Measurements from ENCODE around the gene TNFRSF1A.

The TNFRSF1A gene

GRCh38 chr12:6358881-6359280 lies 17.0 kb upstream of the TNFRSF1A start:
- no peak overlapping the region for H3K9ac ChIP-seq (ENCODE audit: low read length)
- H3K9me3 ChIP-seq (ENCODE audit: insufficient read depth, low read length) = no peaks in the 10 kb centered on the region
- peaks cover 35% of the 10 kb centered on the region for H3K27me3 ChIP-seq (ENCODE audit: low read depth, low read length)
- H3K79me2 ChIP-seq (ENCODE audit: low read length) = no peaks in the 10 kb centered on the region
- TF ChIP-seq EZH2phosphoT487 (IDR thresholded peaks at IDR 0.05; ENCODE audit: low read depth) (no peak), CTCF (IDR thresholded peaks at IDR 0.05; ENCODE audit: low read depth, low read length) (no peak)
- no peak overlapping the region for H3K4me3 ChIP-seq (ENCODE audit: low read length)
- no peaks in the 10 kb centered on the region for H3K4me1 ChIP-seq (ENCODE audit: low read length)
- H3K27ac ChIP-seq (ENCODE audit: low read length) = no peak overlapping the region
- no peaks in the 10 kb centered on the region for H3K36me3 ChIP-seq (replicated peaks; ENCODE audit: low read depth, low read length)
- H2AFZ ChIP-seq (ENCODE audit: low read depth, low read length) = no peak overlapping the region
- H4K20me1 ChIP-seq (ENCODE audit: insufficient read depth, low read length) = no peaks in the 10 kb centered on the region
- no peak overlapping the region for H3K4me2 ChIP-seq (ENCODE audit: low read length)

- Histone ChIP-seq H2AFZ (ENCODE audit: low read depth, low read length) (no peak overlapping the region), H3K27ac (ENCODE audit: low read length) (no peak overlapping the region), H3K36me3 (replicated peaks; ENCODE audit: low read depth, low read length) (no peaks in the 10 kb centered on the region), H3K9me3 (ENCODE audit: insufficient read depth, low read length) (no peaks in the 10 kb centered on the region), H3K4me1 (ENCODE audit: low read length) (no peaks in the 10 kb centered on the region), H3K27me3 (ENCODE audit: low read depth, low read length) (peaks cover 35% of the 10 kb centered on the region), H3K9ac (ENCODE audit: low read length) (no peak overlapping the region), H3K79me2 (ENCODE audit: low read length) (no peaks in the 10 kb centered on the region), H3K4me2 (ENCODE audit: low read length) (no peak overlapping the region), H4K20me1 (ENCODE audit: insufficient read depth, low read length) (no peaks in the 10 kb centered on the region), H3K4me3 (ENCODE audit: low read length) (no peak overlapping the region)
- TF ChIP-seq CTCF (IDR thresholded peaks at IDR 0.05; ENCODE audit: low read depth, low read length) (no peak), EZH2phosphoT487 (IDR thresholded peaks at IDR 0.05; ENCODE audit: low read depth) (no peak)
Measured at GRCh38 chr12:6356374-6356820, 14.5 kb upstream of the TNFRSF1A start.

GRCh38 chr12:6355491-6356373 lies 13.9 kb upstream of the TNFRSF1A start:
- no peak overlapping the region for H2AFZ ChIP-seq (ENCODE audit: low read depth, low read length)
- no peaks in the 10 kb centered on the region for H4K20me1 ChIP-seq (ENCODE audit: insufficient read depth, low read length)
- H3K4me2 ChIP-seq (ENCODE audit: low read length) = no peak overlapping the region
- H3K9me3 ChIP-seq (ENCODE audit: insufficient read depth, low read length) = no peaks in the 10 kb centered on the region
- no peaks in the 10 kb centered on the region for H3K36me3 ChIP-seq (replicated peaks; ENCODE audit: low read depth, low read length)
- H3K27ac ChIP-seq (ENCODE audit: low read length) = no peak overlapping the region
- H3K79me2 ChIP-seq (ENCODE audit: low read length) = no peaks in the 10 kb centered on the region
- peaks cover 33% of the 10 kb centered on the region for H3K27me3 ChIP-seq (ENCODE audit: low read depth, low read length)
- TF ChIP-seq CTCF (IDR thresholded peaks at IDR 0.05; ENCODE audit: low read depth, low read length) (0 out of 2 replicates have a peak, but pooled peaks have one; percentile 11), EZH2phosphoT487 (IDR thresholded peaks at IDR 0.05; ENCODE audit: low read depth) (no peak)
- H3K4me3 ChIP-seq (ENCODE audit: low read length) = no peak overlapping the region
- no peak overlapping the region for H3K9ac ChIP-seq (ENCODE audit: low read length)
- no peaks in the 10 kb centered on the region for H3K4me1 ChIP-seq (ENCODE audit: low read length)

GRCh38 chr12:6354495-6355393 lies 12.9 kb upstream of the TNFRSF1A start:
- Histone ChIP-seq H3K9ac (ENCODE audit: low read length) (no peak overlapping the region), H2AFZ (ENCODE audit: low read depth, low read length) (no peak overlapping the region), H3K27me3 (ENCODE audit: low read depth, low read length) (peaks cover 23% of the 10 kb centered on the region), H3K79me2 (ENCODE audit: low read length) (no peaks in the 10 kb centered on the region), H3K4me2 (ENCODE audit: low read length) (no peak overlapping the region), H3K36me3 (replicated peaks; ENCODE audit: low read depth, low read length) (no peaks in the 10 kb centered on the region), H4K20me1 (ENCODE audit: insufficient read depth, low read length) (no peaks in the 10 kb centered on the region), H3K9me3 (ENCODE audit: insufficient read depth, low read length) (no peaks in the 10 kb centered on the region), H3K4me3 (ENCODE audit: low read length) (no peak overlapping the region), H3K4me1 (ENCODE audit: low read length) (no peaks in the 10 kb centered on the region), H3K27ac (ENCODE audit: low read length) (no peak overlapping the region)
- TF ChIP-seq CTCF (IDR thresholded peaks at IDR 0.05; ENCODE audit: low read depth, low read length) (no peak), EZH2phosphoT487 (IDR thresholded peaks at IDR 0.05; ENCODE audit: low read depth) (no peak)
